HG03521 (cell line): ENCODE measurements around the gene ZSWIM1.

Experiments
- ATAC-seq: cut with Tn5 transposase; IDR thresholded peaks from one replicate; pipeline ENCODE4 v1.9.1; 2021; ENCODE audit warnings: mild to moderate bottlenecking, moderate library complexity; ENCODE audit not compliant: unreplicated experiment

Gene ZSWIM1

GRCh38 chr20:45880988-45881788 is at the start of gene ZSWIM1:
TSS of gene ZSWIM1 (plus strand) at chr20:45881227. CDS start at chr20:45882593, 1,366 bp downstream.
- ATAC-seq: peak; percentile 95

GRCh38 chr20:45832619-45833018 is 48.4 kb upstream of the ZSWIM1 start:
- ATAC-seq: no peak

GRCh38 chr20:45833030-45833882 is 47.8 kb upstream of the ZSWIM1 start, which contains the start of gene SNX21:
TSS of gene SNX21 (plus strand) at chr20:45833799. CDS start at chr20:45833920, 121 bp downstream.
- peak; percentile 46 for ATAC-seq

GRCh38 chr20:45833883-45834796 is 46.9 kb upstream of the ZSWIM1 start:
- peak; percentile 27 for ATAC-seq

- ATAC-seq: no peak
These were observed 46.2 kb upstream of the ZSWIM1 start for GRCh38 chr20:45834797-45835161.

- no peak for ATAC-seq
These were observed 45.7 kb upstream of the ZSWIM1 start for GRCh38 chr20:45835329-45835765.

- no peak for ATAC-seq
These were observed 45.2 kb upstream of the ZSWIM1 start for GRCh38 chr20:45835825-45836224.

GRCh38 chr20:45836841-45837240 is 44.2 kb upstream of the ZSWIM1 start:
- no peak for ATAC-seq

GRCh38 chr20:45840700-45841198 is 40.3 kb upstream of the ZSWIM1 start:
- ATAC-seq: no peak

GRCh38 chr20:45841407-45842129 is 39.5 kb upstream of the ZSWIM1 start:
- ATAC-seq: no peak

- ATAC-seq: no peak
These were observed 38.7 kb upstream of the ZSWIM1 start for GRCh38 chr20:45842169-45842812.

GRCh38 chr20:45843506-45843905 is 37.5 kb upstream of the ZSWIM1 start:
- no peak for ATAC-seq

GRCh38 chr20:45845452-45845851 is 35.6 kb upstream of the ZSWIM1 start:
- no peak for ATAC-seq

GRCh38 chr20:45848421-45848820 is 32.6 kb upstream of the ZSWIM1 start:
- ATAC-seq: no peak

- ATAC-seq: no peak
These were observed 32.0 kb upstream of the ZSWIM1 start for GRCh38 chr20:45848969-45849582.

GRCh38 chr20:45850238-45850637 is 30.8 kb upstream of the ZSWIM1 start:
- no peak for ATAC-seq

- no peak for ATAC-seq
These were observed 30.1 kb upstream of the ZSWIM1 start for GRCh38 chr20:45850926-45851325.

GRCh38 chr20:45851501-45851900 is 29.5 kb upstream of the ZSWIM1 start:
- no peak for ATAC-seq

GRCh38 chr20:45852326-45852725 is 28.7 kb upstream of the ZSWIM1 start:
- ATAC-seq: no peak
